Astrocyte of the cerebellum (primary cell): ENCODE results near the gene QRFP.

Experiments
- DNase-seq: peaks from one replicate; pipeline ENCODE4 v3.0.0-alpha.2; 2011; ENCODE audit warnings: low read depth
- H3K4me3 ChIP-seq: 2 replicates; pipeline ENCODE4 v1.5.1; 2011; ENCODE audit warnings: mild to moderate bottlenecking, low read depth, low read length, moderate library complexity
- CTCF ChIP-seq: IDR thresholded peaks from 2 replicates; pipeline ENCODE4 v1.5.1; 2012; ENCODE audit warnings: low read length, low read depth, moderate library complexity, mild to moderate bottlenecking; ENCODE audit errors: missing control alignments
- in situ Hi-C: cut with HindIII; loops from 2 replicates; pipeline ENCODE4 v1.10.0; 2017; ENCODE audit warnings: low sequenced_read_pairs

QRFP gene

GRCh38 chr9:130906735-130907416 lies 10.3 kb upstream of the QRFP start:
- in situ Hi-C loops, result no loop called here

GRCh38 chr9:130905902-130906734 lies 9.5 kb upstream of the QRFP start:
- no peak for TF ChIP-seq CTCF
- no peak overlapping the region for H3K4me3 ChIP-seq
- no peak for DNase-seq
- in situ Hi-C loops, result no loop called here

More at GRCh38 chr9:130906735-130907416, 10.3 kb upstream of the QRFP start:
- no peak for DNase-seq
- no peak overlapping the region for H3K4me3 ChIP-seq
- no peak for TF ChIP-seq CTCF

- in situ Hi-C loops, result no loop called here
- no peak for TF ChIP-seq CTCF
- DNase-seq, result no peak
Observed at GRCh38 chr9:130905125-130905901, 8.7 kb upstream of the QRFP start.

DNA sequence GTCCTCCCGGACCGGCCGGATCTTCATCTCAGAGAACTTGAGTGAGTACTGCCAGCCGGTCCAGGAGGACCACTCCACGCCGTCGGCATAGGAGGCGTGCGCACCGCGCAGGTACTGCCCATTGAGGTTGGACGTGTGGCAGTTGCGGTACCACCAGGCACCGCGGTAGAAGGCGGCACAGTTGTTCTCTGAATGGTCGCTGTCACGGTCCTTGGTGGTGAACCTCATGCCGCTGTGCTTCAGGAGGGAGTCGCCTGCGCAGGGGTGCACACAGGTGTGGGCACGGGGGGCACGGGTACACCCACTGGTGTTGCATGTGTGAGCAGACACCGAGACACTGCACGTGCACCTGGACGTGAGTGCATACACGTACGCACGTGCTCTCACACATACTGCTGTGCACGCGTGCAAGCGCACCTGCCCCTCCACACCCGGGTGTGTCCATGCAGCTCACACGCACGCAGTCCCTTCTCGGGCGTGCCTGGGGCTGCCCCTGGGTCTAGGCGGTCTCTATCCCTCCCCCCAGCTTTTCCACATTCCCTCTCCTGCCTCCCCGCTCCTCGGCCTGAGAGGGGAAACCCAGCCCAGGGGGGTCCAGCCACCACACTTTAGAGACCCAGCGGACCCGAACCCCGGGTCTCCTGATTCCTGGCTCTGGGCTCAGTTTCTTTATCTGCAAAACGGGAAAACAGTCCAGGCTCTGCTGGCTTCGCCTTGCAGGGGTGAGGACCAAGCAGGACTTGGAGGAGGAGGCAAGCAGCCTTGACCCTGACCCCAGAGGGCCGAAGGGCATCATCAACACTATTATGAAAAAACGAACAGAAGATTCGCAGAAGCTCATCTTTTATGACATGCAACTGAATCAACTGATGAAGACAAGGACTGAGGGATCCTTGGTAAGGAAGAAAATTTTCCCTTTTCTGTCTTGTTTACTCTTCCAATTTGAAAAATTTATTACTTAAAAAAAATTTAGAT lies 7.7 kb upstream of the QRFP start:
- in situ Hi-C loops, result loop anchor here (5.0 kb wide), 1 partner anchor 63 kb away; no protein-coding TSS in a partner anchor

More at GRCh38 chr9:130905125-130905901, 8.7 kb upstream of the QRFP start:
- no peak overlapping the region for H3K4me3 ChIP-seq

GRCh38 chr9:130903194-130904069 lies 6.8 kb upstream of the QRFP start:
- no peak for DNase-seq
- no peak overlapping the region for H3K4me3 ChIP-seq
- no peak for TF ChIP-seq CTCF
- in situ Hi-C loops, result loop anchor here (5.0 kb wide), 1 partner anchor 64 kb away; no protein-coding TSS in a partner anchor

More for the DNA sequence above, 7.7 kb upstream of the QRFP start:
- no peak overlapping the region for H3K4me3 ChIP-seq
- TF ChIP-seq CTCF, result no peak
- no peak for DNase-seq
